LNCAP (cell line): ENCODE results near the gene TSNAX.

ENCODE experiments used
- TF ChIP-seq, protein P1 (sequence below): fragments of 450-650 bp; IDR thresholded peaks from 2 replicates; pipeline ENCODE4 v1.5.1; 2017; ENCODE audit warnings: mild to moderate bottlenecking

Gene TSNAX

DNA sequence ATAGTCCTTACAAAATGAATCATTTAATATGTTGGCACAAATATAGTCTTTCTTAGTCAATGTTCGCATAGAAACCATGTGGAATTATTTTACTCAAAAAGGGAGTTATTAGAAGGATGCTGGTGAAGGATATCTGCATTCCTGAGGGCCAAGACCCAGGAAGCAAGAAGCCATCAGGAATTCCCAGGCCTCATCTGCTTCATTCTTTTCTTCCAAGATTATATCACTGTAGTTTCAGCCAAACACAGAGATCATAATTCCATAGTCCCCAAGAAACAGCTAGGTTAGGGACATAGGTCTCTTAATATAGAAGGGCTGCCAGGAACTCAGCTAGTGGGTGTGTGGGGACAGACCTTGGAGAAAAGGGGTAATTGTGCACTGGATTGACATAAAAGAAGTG, 69.5 kb downstream of the TSNAX start:
- TF ChIP-seq, protein P1, sequence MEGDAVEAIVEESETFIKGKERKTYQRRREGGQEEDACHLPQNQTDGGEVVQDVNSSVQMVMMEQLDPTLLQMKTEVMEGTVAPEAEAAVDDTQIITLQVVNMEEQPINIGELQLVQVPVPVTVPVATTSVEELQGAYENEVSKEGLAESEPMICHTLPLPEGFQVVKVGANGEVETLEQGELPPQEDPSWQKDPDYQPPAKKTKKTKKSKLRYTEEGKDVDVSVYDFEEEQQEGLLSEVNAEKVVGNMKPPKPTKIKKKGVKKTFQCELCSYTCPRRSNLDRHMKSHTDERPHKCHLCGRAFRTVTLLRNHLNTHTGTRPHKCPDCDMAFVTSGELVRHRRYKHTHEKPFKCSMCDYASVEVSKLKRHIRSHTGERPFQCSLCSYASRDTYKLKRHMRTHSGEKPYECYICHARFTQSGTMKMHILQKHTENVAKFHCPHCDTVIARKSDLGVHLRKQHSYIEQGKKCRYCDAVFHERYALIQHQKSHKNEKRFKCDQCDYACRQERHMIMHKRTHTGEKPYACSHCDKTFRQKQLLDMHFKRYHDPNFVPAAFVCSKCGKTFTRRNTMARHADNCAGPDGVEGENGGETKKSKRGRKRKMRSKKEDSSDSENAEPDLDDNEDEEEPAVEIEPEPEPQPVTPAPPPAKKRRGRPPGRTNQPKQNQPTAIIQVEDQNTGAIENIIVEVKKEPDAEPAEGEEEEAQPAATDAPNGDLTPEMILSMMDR = no peak

DNA sequence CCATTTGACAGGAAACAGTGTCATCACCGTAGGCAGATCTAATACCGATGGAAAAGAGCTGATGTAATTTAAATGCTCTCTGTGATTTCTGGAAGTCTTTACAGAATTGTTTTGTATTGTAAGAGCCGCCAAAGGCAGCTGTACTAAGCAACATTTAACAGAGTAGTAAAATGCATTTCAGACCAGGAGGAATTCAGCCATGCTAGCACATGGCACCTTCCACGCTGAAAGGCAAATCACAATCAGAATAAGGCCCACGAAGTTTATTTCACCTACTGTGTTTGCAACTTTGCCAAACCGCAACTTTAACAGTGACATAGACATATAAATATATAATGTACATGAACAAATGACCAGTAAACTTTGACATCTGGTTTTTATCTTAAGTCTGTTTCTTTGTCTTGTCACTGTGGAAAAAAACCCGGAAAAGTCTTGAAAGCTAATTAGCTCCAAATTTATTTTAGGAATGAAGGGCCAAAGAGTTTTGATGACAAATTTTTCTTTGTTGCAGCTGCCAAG, 72.0 kb downstream of the TSNAX start:
- TF ChIP-seq, protein P1 = no peak

DNA sequence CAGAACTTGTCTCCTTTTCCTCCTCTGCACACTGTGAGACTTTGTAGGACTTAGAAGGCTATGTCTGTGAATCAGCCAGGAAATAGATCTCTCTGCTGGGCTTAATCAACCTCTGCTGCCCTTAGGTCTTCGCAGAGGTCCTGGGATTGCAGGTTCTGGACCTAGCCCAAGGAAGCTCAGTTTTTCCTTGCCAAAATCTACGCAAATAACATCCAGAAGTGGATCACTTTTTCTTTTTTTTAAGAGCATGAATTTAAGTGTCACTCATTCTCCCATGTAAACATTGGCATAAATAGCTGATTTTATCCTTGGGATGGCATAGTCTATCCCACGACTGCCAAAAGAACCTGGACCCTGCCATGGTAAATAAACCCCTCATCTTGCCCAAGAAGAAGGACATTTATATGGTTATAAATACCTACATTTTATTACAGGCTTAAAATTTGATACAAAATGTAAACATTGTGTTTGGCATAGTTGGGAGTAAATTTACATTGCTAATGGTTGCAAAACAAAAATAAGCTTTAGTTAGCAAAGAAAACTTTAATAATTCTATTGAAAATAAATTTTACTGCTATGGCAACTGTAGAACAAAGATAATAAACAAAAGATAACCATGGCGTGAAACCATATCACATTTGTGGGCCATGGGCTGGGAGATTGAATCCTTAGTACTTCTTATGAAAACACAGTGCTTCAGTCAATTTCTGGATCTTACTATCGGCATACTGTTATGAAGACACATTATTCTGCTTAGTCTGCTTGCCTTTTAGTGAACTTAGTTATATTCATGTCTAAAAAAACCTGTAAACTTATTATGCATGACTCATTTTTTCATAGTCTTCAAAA, 73.6 kb downstream of the TSNAX start:
- TF ChIP-seq, protein P1 = no peak

DNA sequence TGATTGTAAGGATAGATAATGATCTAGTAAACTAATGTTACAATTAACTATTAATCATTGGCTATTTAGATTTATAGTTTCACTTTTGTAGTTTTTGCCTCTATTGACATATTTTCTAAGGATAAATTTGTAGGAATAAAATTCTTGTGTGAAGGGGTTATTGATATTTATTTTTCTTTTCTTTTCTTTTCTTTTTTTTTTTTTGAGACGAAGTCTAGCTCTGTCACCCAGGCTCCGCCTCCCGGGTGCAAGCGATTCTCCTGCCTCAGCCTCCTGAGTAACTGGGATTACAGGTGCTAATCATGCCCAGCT, 74.2 kb downstream of the TSNAX start:
- TF ChIP-seq, protein P1 = no peak

DNA sequence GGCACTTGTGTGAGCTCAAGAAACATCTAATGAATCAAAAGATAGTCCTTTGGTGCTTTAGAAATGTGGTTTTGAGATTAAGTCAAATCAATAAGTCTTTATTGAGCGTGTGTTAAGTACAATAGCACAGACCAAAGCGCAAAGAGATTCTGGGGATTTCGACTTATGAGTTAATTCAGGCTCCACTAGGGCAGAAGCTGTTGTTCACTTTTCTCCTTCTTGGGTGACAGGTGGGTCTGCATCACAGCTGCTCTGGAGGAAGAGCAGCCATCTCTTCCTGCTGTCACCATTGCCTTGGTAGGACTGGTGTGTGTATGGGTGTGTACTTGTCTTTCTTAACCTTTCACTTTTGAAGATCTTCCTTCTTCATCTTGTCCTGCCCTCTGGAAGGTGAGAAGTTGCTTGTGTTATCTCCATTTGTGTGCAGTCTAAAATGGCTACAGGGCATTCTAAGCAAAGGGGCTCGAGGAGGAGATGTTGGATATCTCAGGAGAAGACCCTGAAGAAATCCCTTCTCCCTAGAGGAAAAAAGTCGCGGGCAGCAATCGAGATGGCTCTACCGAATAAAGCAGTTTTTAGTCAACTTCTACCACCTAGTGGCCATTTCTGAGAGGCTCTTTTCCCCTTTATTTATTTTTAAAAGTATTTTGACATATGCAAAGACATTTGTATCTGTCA, 75.3 kb downstream of the TSNAX start:
- TF ChIP-seq, protein P1 = peak; percentile 86

DNA sequence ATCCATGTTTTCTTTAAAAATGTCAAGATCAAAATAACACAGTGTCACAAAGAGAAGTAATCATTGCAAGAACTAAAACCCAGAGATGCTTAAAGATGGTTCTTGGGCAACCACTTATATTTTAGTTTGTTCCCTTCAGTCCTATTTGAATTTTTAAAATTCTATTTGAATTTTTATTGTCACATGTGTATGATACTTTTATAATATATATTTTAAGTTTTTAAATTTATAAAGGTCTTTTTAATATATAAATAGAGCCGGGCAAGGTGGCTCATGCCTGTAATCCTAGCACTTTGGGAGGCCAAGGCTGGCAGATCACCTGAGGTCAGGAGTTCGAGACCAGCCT, 75.8 kb downstream of the TSNAX start:
- TF ChIP-seq, protein P1 = 0 out of 2 replicates have a peak, but pooled peaks have one; percentile 7

DNA sequence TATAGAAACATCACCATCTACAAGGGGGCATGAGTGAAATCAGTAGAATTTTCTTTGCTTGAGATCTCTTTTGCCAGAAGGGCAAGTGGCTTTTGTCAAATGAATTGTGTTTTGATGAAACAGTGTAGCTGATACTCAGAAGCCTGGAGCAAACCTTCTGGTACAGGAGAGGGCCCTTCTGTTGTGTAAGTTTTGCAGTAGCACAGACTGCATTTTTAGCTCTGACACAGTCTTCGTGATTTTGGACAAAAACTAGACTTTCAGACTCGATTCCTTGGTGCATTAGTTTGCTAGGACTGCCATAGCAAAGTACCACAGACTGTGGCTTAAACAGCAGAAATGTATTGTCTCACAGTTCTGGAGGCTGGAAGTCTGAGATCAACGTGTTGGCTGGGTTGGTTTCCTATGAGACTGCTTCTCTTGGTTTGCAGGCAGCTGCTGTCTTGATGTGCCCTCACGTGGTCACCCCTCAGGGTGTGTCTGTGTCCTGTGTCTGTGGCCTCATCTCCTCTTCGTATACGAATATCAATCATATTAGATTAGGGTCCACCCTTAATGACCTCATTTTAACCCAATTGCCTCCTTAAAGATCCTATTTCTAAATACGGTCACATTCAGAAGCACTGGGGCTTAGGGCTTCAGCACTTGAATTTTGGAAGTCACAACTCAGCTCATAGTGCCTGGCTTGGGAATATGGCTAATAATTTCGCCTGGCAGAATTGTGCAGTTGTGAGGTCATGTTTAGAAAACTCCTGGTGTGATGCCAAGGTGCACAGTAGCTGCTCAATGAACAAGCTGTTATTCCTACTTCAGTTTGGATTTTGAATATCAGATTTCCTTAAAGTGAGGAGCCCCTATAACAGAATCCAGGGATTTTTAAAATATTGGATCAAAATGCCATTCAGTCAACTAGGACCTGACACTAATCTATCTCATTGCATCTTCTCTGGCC, 77.0 kb downstream of the TSNAX start:
- TF ChIP-seq, protein P1 = no peak
